GM21423 (cell line): ENCODE measurements around the gene RNF20.
"Not testable (repeated sequence)": the region's sequence is repeated elsewhere in the genome, so short reads cannot be mapped to it uniquely, and the experiment has no call there.

Experiments
- ATAC-seq: cut with Tn5 transposase; IDR thresholded peaks from one replicate; pipeline ENCODE4 v1.9.1; 2021; ENCODE audit warnings: mild to moderate bottlenecking, moderate library complexity; ENCODE audit not compliant: unreplicated experiment

The RNF20 gene

DNA sequence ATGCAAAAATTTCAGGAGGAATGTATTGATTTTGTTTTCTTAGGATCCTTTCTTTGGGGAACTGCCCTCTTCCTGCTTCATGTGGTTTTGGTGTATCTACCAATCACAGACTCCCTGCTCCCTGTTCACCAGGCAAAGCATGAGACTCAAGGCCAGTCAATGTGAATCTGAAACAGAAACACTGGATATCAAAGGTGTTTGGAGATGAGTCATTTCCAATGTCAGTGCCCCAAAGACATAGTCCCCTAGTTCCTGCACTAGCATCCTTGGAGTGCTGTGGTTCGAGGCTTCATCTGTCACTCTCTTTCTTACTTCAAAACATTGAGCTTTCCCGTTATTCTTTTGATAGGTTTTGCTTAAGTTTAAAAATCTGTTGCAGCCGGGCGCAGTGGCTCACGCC is 53.0 kb downstream of the RNF20 start:
- ATAC-seq: peak; percentile 90

DNA sequence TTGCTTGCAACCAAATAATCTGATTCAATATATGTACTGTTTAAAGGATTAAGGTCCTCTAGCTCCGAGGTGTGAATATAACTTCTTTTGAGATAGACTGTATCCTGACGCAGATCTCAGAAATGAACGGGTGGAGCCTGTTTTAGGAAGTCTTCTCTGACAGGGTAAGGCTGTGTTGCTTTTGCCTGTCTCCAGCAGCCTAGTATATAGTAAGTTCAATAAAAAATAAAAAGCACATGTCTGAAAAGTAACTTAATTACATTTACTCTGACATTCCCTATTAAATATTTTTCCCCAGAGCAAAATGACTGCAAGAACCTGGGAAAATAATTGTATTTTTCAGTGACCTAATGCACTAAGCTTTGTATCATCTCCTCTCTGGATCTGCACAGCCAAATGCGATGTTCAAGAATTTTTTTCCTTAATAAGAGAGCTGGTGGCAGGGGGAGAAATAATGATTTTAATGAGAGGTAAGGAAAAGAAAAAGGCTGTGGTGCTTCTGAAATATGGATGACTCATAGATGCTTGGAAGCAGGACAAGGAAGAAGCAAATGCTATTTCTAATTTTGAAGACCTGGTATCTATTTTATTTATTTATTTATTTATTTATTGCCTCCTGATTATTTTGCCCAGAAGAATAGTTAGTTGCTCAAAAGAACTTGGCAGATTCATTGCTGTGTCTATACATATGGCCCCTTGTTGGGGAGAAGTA is 53.8 kb downstream of the RNF20 start:
- no peak for ATAC-seq

DNA sequence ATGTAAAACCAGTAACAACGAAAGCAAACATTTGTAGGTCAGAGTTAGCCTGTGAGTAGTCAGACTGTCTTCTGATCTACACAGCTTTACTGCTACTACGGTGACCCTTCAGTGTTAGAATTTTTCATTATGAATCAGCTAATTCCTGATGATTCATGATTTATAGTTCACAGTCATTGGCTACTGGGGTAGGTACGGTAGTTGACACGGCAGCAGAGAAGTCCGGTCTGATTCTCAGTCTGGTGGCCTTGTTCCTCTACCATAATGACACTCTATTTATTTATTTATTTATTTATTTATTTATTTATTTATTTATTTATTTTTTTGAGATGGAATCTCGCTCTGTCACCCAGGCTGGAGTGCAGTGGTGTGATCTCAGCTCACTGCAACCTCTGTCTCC is 56.4 kb downstream of the RNF20 start:
- not testable (repeated sequence) for ATAC-seq

DNA sequence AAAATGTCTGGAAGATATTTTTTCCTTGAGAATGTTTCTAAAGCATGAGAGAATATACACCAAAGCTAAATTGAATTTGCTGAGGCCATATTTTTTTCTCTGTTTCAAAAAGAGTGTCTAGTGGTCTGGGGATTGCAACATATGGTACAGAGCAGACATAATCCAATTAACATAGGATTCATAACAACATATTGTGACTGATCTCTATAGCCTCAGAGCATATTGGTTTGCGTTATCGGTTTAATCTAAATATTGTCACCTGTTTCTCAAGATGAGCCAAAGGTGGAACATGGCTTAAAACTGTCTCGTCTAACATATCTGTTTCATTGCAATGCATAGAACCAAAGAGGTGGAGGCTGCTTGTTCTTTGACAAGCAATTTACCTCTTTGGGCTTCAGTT is 57.2 kb downstream of the RNF20 start:
- no peak for ATAC-seq

DNA sequence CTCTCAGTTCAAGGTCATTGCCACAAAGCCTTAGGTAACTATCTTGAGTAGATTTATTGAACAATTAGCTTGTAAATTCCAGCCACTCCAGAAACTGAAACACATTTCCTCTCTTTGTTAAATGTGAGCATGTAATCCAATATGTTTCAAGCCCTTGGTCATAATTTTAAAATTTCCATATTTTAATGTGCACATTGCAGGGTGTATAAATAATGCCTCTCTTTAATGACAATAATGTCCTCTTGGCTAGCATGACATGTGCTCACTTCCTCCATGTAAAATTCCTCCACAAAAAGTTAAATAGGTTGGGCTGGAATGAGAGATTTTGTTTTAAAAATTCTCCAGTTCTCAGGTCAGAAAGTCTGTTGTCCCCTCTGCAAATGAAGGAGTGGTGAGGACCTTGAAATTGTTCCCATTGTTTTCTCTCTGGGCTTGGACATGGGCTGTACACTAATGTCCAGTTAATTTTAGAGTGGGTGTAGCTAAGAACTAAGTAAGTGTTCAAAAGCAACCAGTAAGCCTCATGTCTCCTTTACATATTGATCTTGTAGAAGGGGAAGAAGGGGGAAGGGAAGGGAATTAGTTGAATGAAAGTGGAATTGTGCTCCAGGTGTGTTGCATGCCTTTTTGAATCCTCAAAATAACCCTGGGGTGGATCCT is 58.3 kb downstream of the RNF20 start:
- ATAC-seq: no peak

DNA sequence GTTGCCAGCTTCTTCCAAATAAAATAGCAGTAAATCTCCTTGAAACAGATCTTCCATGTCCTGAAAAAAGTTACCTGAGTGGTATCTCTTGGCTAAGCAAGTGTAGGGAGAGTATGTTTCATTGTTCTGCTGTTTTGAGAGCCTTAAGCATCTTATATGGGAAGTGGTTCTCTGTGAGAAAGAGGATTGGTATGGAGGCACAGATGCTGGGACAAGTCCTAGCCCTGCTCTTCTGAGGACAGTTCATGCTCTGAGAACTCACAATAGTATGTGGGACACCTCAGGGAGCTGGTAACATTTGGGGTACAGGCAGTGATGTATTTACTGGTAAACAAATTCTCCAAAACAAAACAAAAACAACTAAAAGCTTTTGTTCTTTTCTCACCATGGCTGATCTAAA is 59.1 kb downstream of the RNF20 start:
- ATAC-seq: no peak

DNA sequence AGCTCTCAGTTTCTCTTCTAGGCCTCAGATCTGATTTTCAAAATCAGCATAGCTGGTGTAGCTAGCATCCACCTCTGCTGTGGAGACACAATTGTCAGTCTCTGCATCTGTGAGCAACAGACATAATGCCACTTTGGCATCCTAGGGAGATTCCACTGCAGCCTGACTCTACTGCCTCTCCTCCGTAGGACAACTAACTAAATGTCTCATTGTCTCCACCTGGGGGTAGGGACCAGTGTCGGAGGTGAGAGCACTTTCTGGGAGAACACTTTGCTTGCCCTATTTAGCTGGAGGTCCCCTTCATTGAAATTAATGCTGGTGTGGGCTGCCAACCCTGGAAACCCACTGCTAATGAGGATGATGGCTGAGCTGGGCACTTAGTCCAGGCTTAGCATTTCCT is 59.7 kb downstream of the RNF20 start:
- ATAC-seq: no peak

DNA sequence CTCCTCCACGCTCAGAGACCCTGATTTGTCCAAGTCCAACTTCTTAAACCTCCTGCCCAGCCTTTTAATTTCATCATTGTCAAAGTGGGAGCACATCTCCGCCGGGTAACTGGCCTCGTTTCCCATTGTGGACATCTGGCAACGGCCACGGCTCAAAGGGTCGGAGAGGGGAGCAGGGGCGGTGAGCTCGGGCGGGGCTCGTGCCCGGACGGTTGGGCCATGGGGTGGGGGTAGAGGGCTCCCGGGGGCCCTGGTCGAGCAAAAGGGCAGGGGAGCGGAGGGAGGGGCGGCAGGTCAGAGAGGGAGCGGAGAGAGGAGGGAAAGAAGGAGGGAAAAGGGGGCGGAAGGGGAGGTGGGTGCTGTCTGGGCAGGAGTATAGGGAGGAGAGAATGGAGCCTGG is 61.1 kb downstream of the RNF20 start, which contains the start of gene PPP3R2:
PPP3R2 (minus strand) TSS at position 174 of the 400 bp plus-strand sequence; CDS start at position 126, 48 bp downstream.
- ATAC-seq: no peak

DNA sequence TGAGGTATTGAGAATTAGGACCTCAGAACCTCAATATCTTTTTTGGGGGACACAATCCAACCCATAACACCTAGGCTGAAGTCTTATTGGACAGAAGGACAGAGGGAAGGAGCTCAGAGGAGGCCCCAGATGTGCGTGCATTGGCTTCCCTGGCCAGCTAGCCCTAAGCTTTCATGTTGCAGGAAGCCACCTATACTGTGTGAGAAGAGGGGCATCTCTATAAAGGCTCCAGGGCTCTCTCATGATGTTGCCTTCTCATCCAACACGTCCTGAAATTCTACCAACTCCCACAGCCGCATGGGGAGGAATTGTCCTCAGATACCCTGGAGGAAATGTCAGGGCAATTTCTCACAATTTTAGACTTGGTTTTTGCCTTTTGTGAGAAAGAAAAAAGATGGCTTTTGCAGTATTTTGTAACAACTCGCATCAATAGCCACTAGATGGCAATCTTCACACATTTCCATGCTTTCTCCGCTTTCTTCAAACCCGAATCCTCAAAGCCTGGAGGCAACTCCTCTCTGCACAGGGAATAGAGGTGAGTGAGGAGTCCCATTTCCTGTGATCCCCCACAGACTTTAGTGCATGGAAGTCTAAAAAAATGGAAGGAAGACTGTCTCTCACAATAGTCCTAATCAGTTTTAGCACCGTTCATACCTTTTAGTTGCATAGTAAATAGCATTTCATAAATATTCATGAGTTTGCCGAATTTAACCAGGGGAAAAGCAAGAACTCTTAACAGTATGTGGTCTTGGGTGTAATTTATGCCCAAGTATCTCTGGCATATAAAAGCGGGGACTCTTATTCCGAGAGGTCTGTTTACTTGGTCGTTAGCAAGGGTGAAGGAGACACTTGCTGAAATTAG is 68.5 kb downstream of the RNF20 start:
- peak; percentile 69 for ATAC-seq

DNA sequence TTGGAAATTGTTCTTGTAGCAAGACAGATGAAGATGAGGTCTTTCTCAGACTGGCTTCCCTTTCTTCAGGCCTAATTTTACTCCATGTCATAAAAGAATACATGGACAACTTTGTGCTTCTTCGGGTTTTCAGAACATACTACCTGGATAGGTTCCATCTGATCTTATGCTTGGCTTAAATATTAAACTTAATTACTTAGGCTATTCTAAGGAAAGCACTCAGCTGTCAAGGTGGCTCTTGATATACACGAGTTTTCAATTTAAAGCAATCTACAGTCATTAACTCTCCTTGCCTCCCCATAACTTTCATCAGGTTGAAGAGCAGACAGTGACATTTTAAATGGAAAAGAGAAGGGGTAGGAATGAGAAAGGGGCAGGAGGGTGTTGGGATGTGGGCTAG is 70.6 kb downstream of the RNF20 start:
- no peak for ATAC-seq

DNA sequence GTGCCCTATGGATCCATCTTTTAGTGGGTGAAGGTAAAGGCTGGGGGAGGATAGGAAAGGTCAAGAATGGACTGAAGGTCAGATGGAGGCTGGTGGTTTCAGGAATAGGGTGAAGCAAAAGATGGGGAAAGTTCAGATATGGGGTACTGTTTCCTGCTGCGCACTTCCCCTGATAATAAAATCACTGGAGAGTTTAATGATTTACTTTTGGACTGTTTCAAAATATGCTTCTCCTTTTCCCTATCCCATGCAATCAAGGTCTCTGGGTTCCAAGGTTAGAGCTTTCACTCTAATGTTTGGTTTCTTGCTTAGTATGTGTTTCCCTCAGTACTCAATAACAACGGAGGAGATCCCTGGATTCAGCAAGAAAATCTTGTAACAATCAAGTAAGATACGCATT is 71.9 kb downstream of the RNF20 start:
- no peak for ATAC-seq
